Amniotic stem cell (primary cell): Measurements from ENCODE around the gene EIF1.
A peak's percentile ranks its signal among the peaks of the same experiment; 100 is the strongest.

Source experiments
- DNase-seq: peaks from one replicate; lab custom pipeline; 2025; lab: John Stamatoyannopoulos, UW

The EIF1 gene

GRCh38 chr17:41736983-41737679 lies 48.4 kb downstream of the EIF1 start:
- DNase-seq = no peak

DNA sequence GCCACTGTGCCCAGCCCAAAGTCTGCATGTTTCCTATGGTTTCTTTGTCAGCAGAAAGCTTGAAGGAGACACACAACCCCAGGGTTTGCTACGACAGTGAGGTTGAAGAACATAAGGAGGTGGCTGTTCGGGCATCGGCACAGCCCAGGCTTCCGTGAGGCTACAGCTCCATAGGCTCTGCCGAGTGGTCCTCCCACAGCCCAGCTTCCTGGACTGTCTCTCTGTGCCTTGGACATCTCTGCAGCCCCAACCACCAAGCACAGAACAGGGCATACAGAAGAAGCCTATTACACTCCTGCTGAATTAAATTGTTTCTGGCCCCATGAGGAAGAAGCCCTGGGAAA lies 49.0 kb downstream of the EIF1 start:
- DNase-seq = no peak

DNA sequence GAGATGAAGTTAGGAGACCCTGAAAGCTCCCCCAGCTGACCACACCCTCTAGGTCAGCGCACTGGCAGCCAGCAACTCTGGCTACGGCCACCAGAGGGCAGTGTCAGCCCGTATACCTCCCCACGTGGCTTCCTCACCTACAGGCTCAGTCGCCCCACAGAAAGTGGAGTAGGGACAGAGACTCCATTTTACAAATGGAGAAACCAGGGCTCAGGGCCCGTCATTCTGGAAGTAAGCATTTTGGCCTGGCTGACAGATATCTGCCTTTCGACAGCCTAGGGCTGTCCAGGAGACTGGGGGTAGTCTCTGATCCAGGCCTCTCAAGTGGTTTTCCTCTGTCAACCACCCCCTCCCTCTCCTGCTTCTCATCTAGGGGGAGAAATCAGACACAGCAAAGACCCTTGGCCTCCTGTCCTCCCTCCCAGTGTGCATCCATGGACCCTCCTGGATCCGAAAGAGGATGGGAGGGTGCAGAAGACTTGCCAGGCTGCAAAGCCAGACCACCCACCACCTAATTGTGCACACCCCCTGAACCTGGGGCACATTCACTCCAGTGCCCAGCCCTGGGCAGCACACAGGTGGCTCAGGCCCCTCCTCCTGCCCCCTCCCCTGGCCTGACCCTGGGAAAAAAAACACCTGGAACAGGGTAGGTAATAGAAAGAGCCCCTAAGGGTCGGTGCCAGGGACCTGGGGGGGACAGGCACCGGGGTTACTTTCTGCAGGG lies 49.6 kb downstream of the EIF1 start:
- peak; percentile 51 for DNase-seq

GRCh38 chr17:41738801-41739112 lies 50.1 kb downstream of the EIF1 start:
- DNase-seq = no peak

- no peak for DNase-seq
Measured at GRCh38 chr17:41739661-41740352, 51.1 kb downstream of the EIF1 start.

DNA sequence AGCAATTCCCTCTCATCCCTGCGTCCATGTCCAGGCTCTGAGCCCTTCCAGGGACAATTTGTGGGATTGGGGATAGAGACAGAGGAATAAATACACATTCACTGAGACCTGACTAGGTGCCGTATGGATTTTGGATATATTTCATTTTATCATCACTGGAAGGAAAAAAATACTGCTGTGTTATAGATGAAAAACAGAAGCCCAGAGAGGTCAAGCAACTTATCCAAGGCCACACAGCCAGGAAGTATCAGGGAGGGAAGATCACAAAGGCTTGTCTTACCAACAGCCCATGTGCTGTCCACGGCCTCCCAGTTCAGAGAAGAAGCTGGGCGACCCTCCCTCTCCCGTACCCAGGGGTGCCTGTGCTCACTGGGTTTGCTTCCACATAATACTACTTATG lies 51.8 kb downstream of the EIF1 start:
- DNase-seq = no peak

DNA sequence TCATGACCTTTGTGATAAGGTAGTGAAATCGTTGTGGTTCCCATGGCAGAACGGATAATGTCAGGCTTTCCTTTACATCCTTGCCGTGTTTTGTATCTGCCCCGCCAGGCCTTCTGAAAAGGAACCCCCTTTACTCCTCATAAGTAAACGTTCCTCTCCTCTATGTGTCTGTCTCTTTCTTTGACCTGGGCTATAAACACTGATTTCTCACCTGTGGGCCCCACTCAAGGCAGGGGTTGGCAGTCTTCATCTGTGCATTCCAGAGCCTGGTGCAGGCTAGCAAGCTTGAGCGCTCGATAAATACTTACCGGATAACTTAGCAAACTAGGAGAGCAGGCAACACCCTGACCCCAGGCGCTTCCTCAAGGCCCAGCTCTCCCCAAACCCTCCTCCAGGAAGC lies 53.0 kb downstream of the EIF1 start:
- no peak for DNase-seq
